Smooth muscle cell (in vitro differentiated cells): ENCODE data around the gene ISCA2. TPM values are rescaled to one million over a fixed set of nuclear protein-coding genes. Genes with fewer than 3 reads are reported as not detected.

ENCODE experiments used
- DNase-seq: peaks from one replicate; lab custom pipeline; 2025; ENCODE audit not compliant: unreplicated experiment; lab: John Stamatoyannopoulos, UW
- H2AFZ ChIP-seq: fragments of 200-600 bp; sonication (generic); 2 replicates; pipeline ENCODE4 v1.6.0; 2016; ENCODE audit warnings: antibody characterized with exemption, low read depth, mild to moderate bottlenecking
- H3F3A ChIP-seq: fragments of 200-600 bp; sonication (generic); 2 replicates; pipeline ENCODE4 v1.6.0; 2017; ENCODE audit warnings: antibody characterized with exemption, low read depth
- H3K27ac ChIP-seq: fragments of 200-600 bp; sonication (generic); 2 replicates; pipeline ENCODE4 v1.5.1; 2016; ENCODE audit warnings: low read depth, mild to moderate bottlenecking
- H3K27me3 ChIP-seq: fragments of 200-600 bp; sonication (generic); 2 replicates; pipeline ENCODE4 v1.6.1; 2016; ENCODE audit warnings: low read depth, mild to moderate bottlenecking
- H3K36me3 ChIP-seq: fragments of 200-600 bp; sonication (generic); 2 replicates; pipeline ENCODE4 v1.5.1; 2016; ENCODE audit warnings: low read depth
- H3K4me1 ChIP-seq: fragments of 200-600 bp; sonication (generic); 2 replicates; pipeline ENCODE4 v1.5.1; 2016; ENCODE audit warnings: low read depth
- H3K4me2 ChIP-seq: fragments of 200-600 bp; sonication (generic); 2 replicates; pipeline ENCODE4 v1.6.0; 2016; ENCODE audit warnings: mild to moderate bottlenecking
- H3K4me3 ChIP-seq: fragments of 200-600 bp; sonication (generic); 2 replicates; pipeline ENCODE4 v1.5.1; 2016; ENCODE audit warnings: mild to moderate bottlenecking
- H3K79me2 ChIP-seq: fragments of 200-600 bp; sonication (generic); 2 replicates; pipeline ENCODE4 v1.6.0; 2016; ENCODE audit warnings: low read depth, mild to moderate bottlenecking
- H3K9ac ChIP-seq: fragments of 200-600 bp; sonication (generic); 2 replicates; pipeline ENCODE4 v1.6.0; 2016; ENCODE audit warnings: low read depth
- H3K9me3 ChIP-seq: fragments of 200-600 bp; sonication (generic); replicated peaks from 2 replicates; pipeline ENCODE4 v1.5.1; 2016; ENCODE audit warnings: low read depth
- H4K20me1 ChIP-seq: fragments of 200-600 bp; sonication (generic); 2 replicates; pipeline ENCODE4 v1.6.0; 2016; ENCODE audit warnings: low read depth
- WGBS: methylation state at CpG from one replicate; pipeline ENCODE4 v1.1.7; 2016; ENCODE audit warnings: low lambda C conversion rate; 5-methylcytosine and 5-hydroxymethylcytosine counted together
- polyA plus RNA-seq: library from polyadenylated mRNA; unstranded; fragments of >200 nt; fragmentation: Nextera tagmentation; extraction: Ambion mirVana; gene quantifications from 2 replicates; pipeline ENCODE4 v1.2.1, GENCODE V29; 2016
- total RNA-seq: library from RNA; depleted of rRNA; stranded (reverse); fragments of >200 nt; gene quantifications from 2 replicates; pipeline ENCODE4 v1.2.3, GENCODE V29; 2014
- TF ChIP-seq, protein P1 (sequence below): fragments of 200-600 bp; sonication (generic); IDR thresholded peaks from 2 replicates; pipeline ENCODE4 v1.5.1; 2017; ENCODE audit warnings: borderline replicate concordance, mild to moderate bottlenecking, antibody characterized with exemption; ENCODE audit not compliant: insufficient read depth, poor library complexity, severe bottlenecking

ISCA2 gene
- total and polyA plus RNA-seq, 2 experiments from 2014 or later, result 15.0 to 65.8 TPM

DNA sequence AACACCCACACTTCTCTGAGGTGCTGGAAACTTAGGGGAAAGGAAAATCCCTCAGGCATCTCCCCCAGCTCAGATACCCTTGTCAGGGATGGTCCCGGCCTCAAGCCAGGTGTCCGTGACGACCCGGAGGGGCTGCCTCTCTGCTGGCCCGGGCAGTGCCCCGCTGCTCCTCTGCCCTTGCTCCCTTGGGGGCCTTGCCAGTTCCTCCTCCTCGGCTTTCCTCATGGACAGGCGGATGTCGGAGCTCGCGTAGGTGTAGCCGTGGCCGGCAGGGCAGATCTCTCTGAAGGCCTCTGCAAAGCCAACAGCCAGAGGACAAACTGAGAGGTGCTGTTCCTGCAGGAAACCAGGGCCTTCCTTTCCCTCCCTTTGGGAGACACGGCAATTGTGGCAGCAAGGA lies 34.8 kb downstream of the ISCA2 start:
- Histone ChIP-seq H3K4me3 (no peak overlapping the region), H3K36me3 (peaks cover 5% of the 10 kb centered on the region), H3K4me2 (no peak overlapping the region), H3K79me2 (no peaks in the 10 kb centered on the region), H3K9ac (no peak overlapping the region), H4K20me1 (no peaks in the 10 kb centered on the region), H3K27ac (no peak overlapping the region), H3K9me3 (no peaks in the 10 kb centered on the region), H3F3A (no peaks in the 10 kb centered on the region), H2AFZ (no peak overlapping the region), H3K4me1 (peaks cover 10% of the 10 kb centered on the region), H3K27me3 (no peaks in the 10 kb centered on the region)
- TF ChIP-seq, protein P1, sequence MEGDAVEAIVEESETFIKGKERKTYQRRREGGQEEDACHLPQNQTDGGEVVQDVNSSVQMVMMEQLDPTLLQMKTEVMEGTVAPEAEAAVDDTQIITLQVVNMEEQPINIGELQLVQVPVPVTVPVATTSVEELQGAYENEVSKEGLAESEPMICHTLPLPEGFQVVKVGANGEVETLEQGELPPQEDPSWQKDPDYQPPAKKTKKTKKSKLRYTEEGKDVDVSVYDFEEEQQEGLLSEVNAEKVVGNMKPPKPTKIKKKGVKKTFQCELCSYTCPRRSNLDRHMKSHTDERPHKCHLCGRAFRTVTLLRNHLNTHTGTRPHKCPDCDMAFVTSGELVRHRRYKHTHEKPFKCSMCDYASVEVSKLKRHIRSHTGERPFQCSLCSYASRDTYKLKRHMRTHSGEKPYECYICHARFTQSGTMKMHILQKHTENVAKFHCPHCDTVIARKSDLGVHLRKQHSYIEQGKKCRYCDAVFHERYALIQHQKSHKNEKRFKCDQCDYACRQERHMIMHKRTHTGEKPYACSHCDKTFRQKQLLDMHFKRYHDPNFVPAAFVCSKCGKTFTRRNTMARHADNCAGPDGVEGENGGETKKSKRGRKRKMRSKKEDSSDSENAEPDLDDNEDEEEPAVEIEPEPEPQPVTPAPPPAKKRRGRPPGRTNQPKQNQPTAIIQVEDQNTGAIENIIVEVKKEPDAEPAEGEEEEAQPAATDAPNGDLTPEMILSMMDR, result no peak
- 95% methylated on average over 14 of the region's 14 CpGs for WGBS
- no peak for DNase-seq

DNA sequence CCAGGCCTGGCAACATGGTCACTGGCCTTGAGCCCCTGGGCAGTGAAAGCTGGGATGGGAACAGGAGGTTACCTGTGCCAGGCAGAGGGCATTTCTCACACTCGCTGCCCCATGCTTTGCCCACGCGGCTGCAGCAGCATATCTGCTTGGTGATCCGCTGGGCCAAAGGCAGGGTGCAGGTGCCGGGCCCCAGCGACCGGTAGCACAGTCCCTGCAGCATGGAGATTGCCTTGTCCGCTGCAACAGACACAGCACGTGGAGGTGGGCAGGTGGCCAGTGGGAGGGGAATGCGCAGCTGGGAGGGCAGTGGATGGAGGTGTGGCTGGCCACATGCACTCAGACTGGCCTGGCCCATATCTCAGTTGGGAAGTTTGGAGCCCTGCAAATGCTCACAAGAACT lies 35.3 kb downstream of the ISCA2 start:
- Histone ChIP-seq H3K4me2 (no peak overlapping the region), H3K79me2 (no peaks in the 10 kb centered on the region), H3K27me3 (no peaks in the 10 kb centered on the region), H3F3A (no peaks in the 10 kb centered on the region), H3K4me1 (peaks cover 10% of the 10 kb centered on the region), H2AFZ (no peak overlapping the region), H3K9me3 (no peaks in the 10 kb centered on the region), H3K36me3 (peaks cover 5% of the 10 kb centered on the region), H3K9ac (no peak overlapping the region), H3K27ac (no peak overlapping the region), H4K20me1 (no peaks in the 10 kb centered on the region), H3K4me3 (no peak overlapping the region)
- DNase-seq, result no peak
- TF ChIP-seq, protein P1, result no peak
- WGBS, result 91% methylated on average over 10 of the region's 10 CpGs

DNA sequence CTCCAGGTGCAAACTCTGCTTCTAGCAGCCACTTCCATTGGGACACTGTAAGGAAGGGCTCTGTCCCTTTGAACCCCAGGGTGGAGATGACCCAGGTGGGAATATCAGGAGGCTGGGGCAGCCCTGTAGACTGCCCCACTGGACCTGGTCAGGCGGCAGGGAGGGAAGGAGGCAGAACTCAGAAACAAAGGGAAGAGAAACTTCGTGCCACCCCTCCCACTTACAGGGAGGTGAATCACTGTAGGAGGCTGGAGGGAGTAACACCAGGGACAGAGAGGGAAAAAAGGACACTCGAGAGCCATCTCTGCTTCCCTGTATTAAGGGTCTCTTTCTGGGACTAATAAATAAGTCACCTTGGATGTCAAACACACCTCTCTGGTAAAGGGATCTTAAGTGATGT lies 37.4 kb downstream of the ISCA2 start:
- Histone ChIP-seq H3K4me2 (no peak overlapping the region), H3K27ac (no peak overlapping the region), H3K79me2 (no peaks in the 10 kb centered on the region), H3K9ac (no peak overlapping the region), H3K4me3 (no peak overlapping the region), H3K9me3 (no peaks in the 10 kb centered on the region), H3F3A (no peaks in the 10 kb centered on the region), H4K20me1 (no peaks in the 10 kb centered on the region), H3K4me1 (peaks cover 3% of the 10 kb centered on the region), H3K36me3 (peaks cover 5% of the 10 kb centered on the region), H3K27me3 (no peaks in the 10 kb centered on the region), H2AFZ (no peak overlapping the region)
- WGBS, result 75% methylated on average over 3 of the region's 3 CpGs
- DNase-seq, result no peak
- TF ChIP-seq, protein P1, result no peak

- Histone ChIP-seq H2AFZ (no peak overlapping the region), H3K27ac (no peak overlapping the region), H3K4me3 (no peak overlapping the region), H3K27me3 (no peaks in the 10 kb centered on the region), H4K20me1 (no peaks in the 10 kb centered on the region), H3K79me2 (no peaks in the 10 kb centered on the region), H3K4me2 (no peak overlapping the region), H3F3A (no peaks in the 10 kb centered on the region), H3K9ac (no peak overlapping the region), H3K36me3 (peaks cover 5% of the 10 kb centered on the region), H3K4me1 (peaks cover 3% of the 10 kb centered on the region), H3K9me3 (no peaks in the 10 kb centered on the region)
- TF ChIP-seq, protein P1, result no peak
- 48% methylated on average over 5 of the region's 5 CpGs for WGBS
- DNase-seq, result no peak
Measured at GRCh38 chr14:74531467-74531866, 37.9 kb downstream of the ISCA2 start.
